GM18873 (cell line): ENCODE data around the gene DHRSX.
"Not testable (repeated sequence)": the region's sequence is repeated elsewhere in the genome, so short reads cannot be mapped to it uniquely, and the experiment has no call there.

ENCODE experiments used
- ATAC-seq: cut with Tn5 transposase; IDR thresholded peaks from one replicate; pipeline ENCODE4 v1.9.1; 2021; ENCODE audit warnings: mild to moderate bottlenecking, moderate library complexity, moderate number of reproducible peaks; ENCODE audit not compliant: unreplicated experiment, low FRiP score

The DHRSX gene

DNA sequence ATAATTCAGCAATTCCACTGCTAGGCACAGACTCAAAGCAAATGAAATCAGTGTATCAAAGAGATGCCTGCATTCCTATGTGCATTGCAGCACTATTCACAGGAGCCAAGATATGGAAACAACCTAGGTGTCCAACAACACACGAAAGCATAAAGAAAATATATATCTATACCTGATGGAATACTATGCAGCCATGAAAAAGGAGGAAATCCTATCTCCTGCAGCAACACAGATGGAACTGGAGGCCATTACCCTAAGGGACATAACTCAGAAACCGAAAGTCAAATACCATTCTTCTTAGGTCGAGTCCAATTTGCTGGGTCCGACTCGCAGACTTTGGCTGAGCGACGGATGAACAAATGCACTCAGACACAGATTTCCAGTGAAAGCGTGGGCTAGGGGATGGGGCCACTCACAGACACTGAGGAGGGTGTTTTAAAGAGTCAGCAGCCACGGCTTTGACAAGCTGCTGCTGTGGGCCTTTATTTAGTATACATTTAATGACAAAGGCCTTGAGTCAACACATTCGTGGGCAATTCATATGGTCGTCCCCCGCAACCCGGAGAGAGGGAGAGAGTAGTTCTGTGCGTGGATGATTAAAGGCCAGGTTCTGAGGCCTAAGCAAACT, 93.8 kb downstream of the DHRSX start:
- no peak for ATAC-seq

DNA sequence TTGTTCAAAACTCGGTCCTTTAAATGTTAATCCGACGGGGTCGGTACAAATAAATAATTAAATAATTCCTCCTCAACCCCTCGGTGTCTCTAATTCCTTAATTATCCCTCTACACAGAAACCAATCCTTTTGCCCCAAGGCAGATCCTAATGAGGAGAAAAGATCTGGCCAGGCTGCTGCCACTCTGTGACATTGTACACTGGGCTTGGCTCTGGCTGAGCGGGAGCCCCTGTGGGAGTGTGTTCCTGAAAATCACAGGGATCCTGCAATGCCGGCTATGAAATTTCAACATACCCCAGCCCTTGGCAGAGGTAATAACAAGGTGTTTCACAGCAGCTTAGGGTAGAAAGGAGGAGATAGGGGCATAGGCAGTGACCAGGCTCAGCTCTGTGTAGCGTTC, 96.0 kb downstream of the DHRSX start:
- ATAC-seq: no peak

DNA sequence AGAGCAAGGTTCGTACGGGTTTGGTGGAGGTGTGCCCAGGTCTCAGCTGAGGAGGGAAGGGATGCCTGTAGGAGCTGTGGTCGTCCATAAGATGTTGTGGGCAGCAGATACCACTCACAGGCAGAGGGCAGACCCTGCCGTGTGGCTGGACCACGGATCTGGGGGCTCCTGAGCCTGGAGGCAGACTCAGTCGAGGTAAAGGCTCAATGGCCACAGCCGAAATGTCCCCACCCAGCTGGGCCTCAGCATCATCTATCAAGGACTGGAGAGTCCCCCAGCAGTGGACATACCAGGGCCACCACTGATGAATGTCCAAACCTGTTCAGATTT, 98.5 kb downstream of the DHRSX start:
- no peak for ATAC-seq

GRCh38 chrX:2401590-2402360, 99.0 kb downstream of the DHRSX start:
- ATAC-seq: no peak

DNA sequence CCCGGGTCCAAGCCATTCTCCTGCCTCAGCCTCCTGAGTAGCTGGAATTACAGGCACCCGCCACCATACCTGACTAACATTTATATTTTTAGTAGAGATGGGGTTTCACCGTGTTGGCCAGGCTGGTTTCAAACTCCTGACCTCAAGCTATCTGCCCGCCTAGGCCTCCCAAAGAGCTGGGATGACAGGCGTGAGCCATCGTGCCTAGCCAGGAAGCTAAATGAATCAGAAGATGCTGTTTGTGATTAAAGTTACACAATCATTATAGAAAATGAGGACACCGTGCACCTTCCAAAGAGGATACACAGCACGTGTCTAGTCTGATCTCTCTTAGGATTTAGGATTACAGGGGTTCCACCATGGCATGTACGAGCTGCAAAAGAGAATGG, 99.6 kb downstream of the DHRSX start:
- ATAC-seq: no peak

GRCh38 chrX:2398064-2398656, 102.6 kb downstream of the DHRSX start:
- ATAC-seq: no peak

DNA sequence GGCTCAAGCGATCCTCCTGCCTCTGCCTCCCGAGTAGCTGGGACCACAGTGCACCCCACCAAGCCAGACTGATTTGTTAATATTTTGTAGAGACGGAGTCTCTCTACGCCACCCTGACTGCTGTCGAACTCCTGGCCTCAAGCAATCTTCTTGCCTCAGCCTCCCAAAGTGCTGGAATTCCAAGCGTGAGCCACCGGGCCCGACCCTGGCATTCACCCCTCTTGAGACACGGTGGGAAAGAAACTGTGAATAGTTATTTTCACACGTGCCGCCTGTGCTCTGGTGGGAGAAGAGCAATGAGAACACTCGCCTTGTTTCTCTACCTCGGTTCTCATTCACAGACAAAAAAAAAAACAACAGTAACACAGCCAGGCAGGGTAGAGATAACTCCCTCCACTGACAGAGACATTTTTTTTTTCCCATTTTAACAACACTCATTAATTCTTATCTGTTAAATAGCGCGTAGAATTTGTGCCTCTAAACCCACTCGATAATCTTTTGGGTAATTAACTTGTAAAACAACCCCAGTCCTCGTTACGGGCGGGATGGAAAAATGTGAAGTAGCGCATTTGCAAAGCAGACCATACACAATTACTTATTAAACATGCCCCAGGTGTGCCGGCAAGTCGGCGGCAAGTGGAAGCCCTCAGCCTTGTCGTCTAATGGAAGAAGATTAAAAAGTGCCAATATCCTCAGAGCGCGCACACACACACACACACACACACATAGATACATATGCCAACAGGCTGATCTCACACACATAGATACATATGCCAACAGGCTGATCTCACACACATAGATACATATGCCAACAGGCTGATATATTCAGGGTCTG, 103.3 kb downstream of the DHRSX start:
- ATAC-seq: no peak

DNA sequence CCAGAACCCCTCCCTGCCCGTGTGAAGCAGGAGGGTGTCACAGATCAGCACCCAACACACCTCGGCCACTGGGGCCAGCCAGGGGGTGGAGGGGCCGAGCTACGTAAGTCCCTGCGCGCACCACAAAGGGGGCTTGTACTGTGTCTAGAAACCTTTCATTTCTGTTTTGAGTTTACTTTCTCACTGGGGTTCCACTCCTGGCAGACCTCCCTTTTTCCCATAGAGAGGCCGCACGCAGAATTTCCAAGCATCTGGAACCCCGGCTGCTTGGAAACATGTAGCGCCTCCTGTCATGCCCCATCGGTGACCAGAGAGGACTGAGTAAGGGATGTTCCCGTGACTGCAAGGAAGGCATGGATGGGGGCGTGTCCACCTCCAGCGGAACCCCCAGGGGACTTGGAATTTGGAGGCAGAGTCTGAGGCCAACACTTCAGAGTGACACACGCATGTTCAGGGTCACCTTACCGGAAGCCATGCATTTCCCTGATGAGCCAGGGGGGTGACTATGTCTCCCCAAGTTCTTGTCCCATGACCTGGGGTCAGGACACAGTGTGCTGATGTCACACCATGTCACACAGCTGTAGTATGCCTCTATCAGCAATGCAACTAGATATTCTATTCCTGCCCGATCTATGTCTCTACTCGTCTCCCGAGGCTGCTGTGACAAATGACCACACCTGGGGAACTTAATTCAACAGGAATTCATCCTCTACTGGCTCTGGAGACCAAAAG, 105.3 kb downstream of the DHRSX start:
- ATAC-seq: no peak

- ATAC-seq: no peak
Measured at GRCh38 chrX:2391869-2392606, 108.7 kb downstream of the DHRSX start.

DNA sequence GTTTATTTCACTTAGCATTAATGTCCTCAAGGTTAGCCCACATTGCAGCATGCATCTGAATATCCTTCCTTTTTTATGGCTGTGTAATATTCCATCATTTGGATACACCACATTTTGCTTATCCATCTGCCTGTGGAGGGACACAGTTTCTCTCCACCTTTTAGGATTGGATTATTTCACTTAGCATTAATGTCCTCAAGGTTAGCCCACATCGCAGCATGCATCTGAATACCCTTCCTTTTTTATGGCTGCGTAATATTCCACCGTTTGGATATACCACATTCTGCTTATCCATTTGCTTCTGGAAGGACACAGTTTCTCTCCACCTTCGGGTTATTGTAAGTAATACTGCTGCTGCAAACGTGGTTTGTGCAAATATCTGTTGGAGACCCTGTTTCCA, 110.0 kb downstream of the DHRSX start:
- no peak for ATAC-seq

DNA sequence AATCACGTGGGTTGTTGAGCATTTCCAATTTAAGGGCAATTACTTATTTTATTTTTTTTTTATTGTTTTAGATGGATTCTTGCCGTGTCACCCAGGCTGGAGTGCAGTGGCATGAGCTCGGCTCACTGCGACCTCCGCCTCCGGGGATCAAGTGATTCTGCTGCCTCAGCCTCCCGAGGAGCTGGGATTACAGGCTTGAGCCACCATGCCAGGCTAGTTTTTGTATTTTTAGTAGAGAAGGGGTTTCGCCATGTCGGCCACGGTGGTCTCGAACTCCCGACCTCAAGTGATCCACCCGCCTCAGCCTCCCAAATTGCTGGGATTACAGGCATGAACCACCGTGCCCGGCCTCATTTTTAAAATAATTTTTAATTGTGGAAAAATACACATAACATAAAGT, 111.0 kb downstream of the DHRSX start:
- not testable (repeated sequence) for ATAC-seq

DNA sequence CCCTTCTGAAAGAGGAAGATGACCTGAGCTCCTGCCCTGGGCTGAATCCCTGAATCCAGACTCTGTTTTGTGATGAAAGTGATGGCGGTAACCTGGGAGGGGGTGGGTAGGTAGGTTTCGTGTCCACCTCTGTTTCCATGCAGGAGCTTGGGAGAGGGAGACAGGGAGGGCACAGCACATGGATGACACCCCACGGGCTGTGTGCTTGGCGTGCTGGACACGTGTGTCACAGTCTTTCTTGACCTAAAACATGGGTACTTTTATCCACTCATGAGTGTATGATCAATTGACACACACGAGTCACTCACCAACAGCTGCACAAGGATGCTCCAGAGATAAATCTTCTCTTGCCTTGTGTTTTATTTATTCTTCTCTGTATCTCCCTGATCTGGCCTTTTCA, 111.5 kb downstream of the DHRSX start:
- ATAC-seq: no peak

GRCh38 chrX:2388669-2389068, 112.1 kb downstream of the DHRSX start:
- no peak for ATAC-seq

- no peak for ATAC-seq
Measured at GRCh38 chrX:2387614-2388239, 113.0 kb downstream of the DHRSX start.

DNA sequence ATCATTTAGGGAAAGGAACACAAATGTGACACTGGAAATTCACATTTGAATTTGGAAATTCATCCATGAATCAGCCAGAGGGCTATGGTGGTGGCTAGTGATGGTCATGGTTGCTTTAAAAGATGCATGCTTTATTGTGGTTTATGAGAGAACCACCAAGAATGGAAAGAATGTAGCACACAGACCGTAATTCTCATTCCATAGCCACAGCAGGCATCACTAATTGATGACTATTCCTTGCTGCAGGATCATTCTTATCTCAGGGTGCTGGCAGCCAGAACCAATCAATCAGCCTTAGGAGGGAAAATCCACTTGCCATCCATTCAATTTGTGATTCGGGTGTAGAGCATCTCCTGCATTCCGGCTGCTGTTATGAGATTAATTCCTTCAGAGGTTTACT, 115.6 kb downstream of the DHRSX start:
- ATAC-seq: no peak

DNA sequence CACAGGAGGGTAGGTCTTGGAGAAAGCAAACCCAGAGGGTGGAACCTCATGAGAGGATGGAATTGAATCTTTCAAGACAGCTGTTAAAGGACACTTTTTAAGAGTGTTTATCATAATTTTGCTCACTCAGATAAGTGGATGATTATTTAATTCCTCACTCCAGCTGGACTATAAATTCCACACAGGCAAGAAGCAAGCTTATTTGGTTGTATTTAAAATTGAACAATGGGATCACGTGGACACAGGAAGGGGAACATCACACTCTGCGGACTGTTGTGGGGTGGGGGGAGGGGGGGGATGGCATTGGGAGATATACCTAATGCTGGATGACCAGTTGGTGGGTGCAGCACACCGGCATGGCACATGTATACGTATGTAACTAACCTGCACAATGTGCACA, 116.3 kb downstream of the DHRSX start:
- ATAC-seq: no peak

GRCh38 chrX:2383735-2384134, 117.0 kb downstream of the DHRSX start:
- no peak for ATAC-seq

- no peak for ATAC-seq
Measured at GRCh38 chrX:2383144-2383543, 117.6 kb downstream of the DHRSX start.

GRCh38 chrX:2382433-2383048, 118.2 kb downstream of the DHRSX start:
- not testable (repeated sequence) for ATAC-seq
